ENCODE measurements around the gene SNAI3.

DNA sequence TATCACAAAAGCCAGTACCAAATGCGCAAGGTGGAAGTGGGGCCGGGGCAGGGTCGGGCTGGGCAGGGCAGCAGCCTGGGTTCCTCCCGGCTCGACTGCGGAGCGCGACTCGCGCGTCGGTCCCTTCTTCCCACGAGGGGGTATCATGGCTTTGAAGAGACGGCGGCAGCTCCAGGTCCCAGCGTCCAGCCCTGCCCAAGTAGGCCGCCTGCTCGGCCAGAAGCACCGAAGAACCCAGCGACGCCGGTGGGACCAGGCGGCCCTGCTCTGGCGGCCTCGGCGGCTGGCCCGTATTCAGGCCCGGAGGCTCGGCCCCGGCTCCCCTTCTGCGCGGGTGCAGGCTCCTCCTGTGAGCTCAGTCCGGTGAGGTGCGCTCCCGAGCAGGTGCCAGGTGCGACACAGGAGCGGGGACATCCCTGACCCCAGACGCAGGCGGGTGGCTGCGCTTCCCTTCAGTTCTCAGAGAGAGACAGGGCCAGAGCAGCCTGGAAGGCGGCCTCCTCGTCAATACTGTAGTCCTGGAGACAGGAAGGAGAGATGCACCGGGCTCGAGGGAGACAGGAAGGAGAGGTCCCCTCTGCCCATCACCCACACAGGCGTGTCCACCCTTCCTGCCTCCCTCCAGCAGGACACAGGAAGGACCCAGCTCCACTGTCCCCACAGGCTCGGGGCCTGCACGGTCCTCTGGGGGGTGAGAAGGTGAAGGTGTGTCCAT lies 11.0 kb upstream of the SNAI3 start:
- TF ChIP-seq POLR2AphosphoS5 (IDR thresholded peaks at IDR 0.05) (no peak), EP300 (IDR thresholded peaks at IDR 0.05) (no peak)
- TF ChIP-seq, protein P1, sequence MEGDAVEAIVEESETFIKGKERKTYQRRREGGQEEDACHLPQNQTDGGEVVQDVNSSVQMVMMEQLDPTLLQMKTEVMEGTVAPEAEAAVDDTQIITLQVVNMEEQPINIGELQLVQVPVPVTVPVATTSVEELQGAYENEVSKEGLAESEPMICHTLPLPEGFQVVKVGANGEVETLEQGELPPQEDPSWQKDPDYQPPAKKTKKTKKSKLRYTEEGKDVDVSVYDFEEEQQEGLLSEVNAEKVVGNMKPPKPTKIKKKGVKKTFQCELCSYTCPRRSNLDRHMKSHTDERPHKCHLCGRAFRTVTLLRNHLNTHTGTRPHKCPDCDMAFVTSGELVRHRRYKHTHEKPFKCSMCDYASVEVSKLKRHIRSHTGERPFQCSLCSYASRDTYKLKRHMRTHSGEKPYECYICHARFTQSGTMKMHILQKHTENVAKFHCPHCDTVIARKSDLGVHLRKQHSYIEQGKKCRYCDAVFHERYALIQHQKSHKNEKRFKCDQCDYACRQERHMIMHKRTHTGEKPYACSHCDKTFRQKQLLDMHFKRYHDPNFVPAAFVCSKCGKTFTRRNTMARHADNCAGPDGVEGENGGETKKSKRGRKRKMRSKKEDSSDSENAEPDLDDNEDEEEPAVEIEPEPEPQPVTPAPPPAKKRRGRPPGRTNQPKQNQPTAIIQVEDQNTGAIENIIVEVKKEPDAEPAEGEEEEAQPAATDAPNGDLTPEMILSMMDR (IDR thresholded peaks at IDR 0.05), result no peak

All from esophagus muscularis mucosa (tissue), 4 donors.